HG03025 (cell line): ENCODE data around the gene RPS18.

Source experiments
- ATAC-seq: cut with Tn5 transposase; IDR thresholded peaks from one replicate; pipeline ENCODE4 v1.9.1; 2021; ENCODE audit warnings: mild to moderate bottlenecking, moderate library complexity; ENCODE audit not compliant: unreplicated experiment, low FRiP score

RPS18 gene

GRCh38 chr6:33313105-33313708, 41.3 kb downstream of the RPS18 start:
- no peak for ATAC-seq

- ATAC-seq, result no peak
Observed at GRCh38 chr6:33313709-33314514, 42.0 kb downstream of the RPS18 start, which contains the start of gene TAPBP. Gene TAPBP, minus strand, starts transcription at chr6:33314078. Its CDS starts 37 bp downstream, at chr6:33314041.

GRCh38 chr6:33314515-33314942, 42.7 kb downstream of the RPS18 start:
- no peak for ATAC-seq

- ATAC-seq, result no peak
Observed at GRCh38 chr6:33314943-33315792, 43.3 kb downstream of the RPS18 start.

- no peak for ATAC-seq
Observed at GRCh38 chr6:33315793-33316602, 44.1 kb downstream of the RPS18 start.

- no peak for ATAC-seq
Observed at GRCh38 chr6:33316603-33317418, 44.9 kb downstream of the RPS18 start.

DNA sequence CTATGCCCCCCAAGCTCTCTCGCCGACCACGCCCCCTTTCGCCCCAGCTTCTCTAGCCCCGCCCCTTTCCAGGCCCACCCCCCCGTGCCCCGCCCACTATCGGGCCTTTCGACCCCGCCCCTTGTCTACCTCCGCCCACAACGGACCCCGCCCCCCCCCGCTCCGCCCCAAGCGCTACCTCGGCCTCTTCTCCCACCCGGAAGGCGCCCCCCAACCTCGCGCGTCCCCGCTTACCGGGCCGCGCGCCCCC, 45.5 kb downstream of the RPS18 start:
- no peak for ATAC-seq

DNA sequence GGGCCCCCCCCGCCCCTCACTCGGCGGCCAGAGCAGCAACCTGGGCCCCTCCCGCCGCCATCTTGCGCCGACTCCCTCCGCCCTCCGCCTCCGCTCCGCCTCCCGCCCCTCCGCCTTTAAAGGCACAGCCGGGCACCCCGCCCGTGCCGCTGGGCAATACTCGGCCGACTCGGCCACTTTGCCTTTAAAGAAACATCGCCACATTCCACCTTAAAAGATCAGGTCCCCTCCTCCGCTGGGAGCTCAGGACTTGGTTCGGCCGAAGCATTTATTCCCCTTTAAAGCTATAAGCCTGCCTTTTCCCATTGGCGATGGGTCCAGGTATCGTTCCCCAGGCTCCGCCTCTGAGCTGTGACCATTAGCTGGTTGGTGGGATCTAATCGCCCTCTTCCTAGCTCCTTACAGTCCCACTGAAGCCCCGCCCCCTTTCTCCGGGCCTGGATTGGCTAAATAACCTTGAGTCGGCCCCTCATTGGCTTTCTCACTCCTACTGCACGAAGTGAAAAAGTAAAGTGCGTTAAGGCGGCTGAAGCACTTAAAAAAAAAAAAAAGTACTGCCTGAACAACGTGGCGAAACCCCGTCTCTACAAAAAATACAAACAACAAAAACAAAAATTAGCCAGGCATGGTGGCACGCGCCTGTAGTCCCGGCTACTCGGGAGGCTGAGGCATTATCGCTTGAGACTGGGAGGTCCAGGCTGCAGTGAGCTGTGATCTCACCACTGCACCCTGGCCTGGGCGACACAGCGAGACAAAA, 46.0 kb downstream of the RPS18 start, which contains the start of gene ZBTB22:
Gene ZBTB22 (minus strand): TSS at position 76 of the 757 bp plus-strand sequence. CDS start 828 bp downstream, outside the sequence.
- ATAC-seq, result peak; percentile 47

- no peak for ATAC-seq
Observed at GRCh38 chr6:33318426-33319073, 46.7 kb downstream of the RPS18 start.

- no peak for ATAC-seq
Observed at GRCh38 chr6:33319939-33320314, 48.1 kb downstream of the RPS18 start.

- ATAC-seq, result no peak
Observed at GRCh38 chr6:33320315-33321181, 48.7 kb downstream of the RPS18 start.

DNA sequence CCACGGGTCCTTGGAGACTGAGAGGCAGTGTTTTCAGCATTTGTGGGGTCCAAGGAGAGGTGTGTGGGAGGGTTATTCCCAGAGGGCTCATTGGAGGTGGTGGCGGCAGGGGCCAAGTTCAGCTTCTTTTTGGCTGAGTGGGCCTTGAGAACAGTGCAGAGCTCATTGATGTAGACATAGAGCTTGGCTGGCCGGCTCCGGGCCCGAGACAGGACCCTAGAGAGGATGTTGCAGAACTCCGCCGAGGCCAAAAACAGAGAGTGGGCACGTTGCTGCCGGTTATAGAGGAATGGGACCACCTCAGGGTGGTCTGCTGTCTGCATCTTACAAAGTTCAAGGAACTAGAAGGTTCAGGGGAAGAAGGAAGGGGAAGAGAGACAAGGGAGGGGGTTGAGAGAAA, 49.4 kb downstream of the RPS18 start:
- ATAC-seq, result no peak

- peak; percentile 7 for ATAC-seq
Observed at GRCh38 chr6:33323623-33323948, 51.7 kb downstream of the RPS18 start.

- ATAC-seq, result no peak
Observed at GRCh38 chr6:33324125-33324524, 52.2 kb downstream of the RPS18 start.
